Activated CD4-positive, alpha-beta T cell treated with anti-CD3 and anti-CD28 coated beads for 24 hours (primary cell): ENCODE data around the gene HSPH1.
"Not testable (repeated sequence)": the region's sequence is repeated elsewhere in the genome, so short reads cannot be mapped to it uniquely, and the experiment has no call there.

Source experiments
- DNase-seq, 2 donors: peaks; one replicate each; pipeline ENCODE4 v3.0.0-alpha.2; 2020; ENCODE audit warnings: low read depth in 2 of 2

HSPH1 gene

DNA sequence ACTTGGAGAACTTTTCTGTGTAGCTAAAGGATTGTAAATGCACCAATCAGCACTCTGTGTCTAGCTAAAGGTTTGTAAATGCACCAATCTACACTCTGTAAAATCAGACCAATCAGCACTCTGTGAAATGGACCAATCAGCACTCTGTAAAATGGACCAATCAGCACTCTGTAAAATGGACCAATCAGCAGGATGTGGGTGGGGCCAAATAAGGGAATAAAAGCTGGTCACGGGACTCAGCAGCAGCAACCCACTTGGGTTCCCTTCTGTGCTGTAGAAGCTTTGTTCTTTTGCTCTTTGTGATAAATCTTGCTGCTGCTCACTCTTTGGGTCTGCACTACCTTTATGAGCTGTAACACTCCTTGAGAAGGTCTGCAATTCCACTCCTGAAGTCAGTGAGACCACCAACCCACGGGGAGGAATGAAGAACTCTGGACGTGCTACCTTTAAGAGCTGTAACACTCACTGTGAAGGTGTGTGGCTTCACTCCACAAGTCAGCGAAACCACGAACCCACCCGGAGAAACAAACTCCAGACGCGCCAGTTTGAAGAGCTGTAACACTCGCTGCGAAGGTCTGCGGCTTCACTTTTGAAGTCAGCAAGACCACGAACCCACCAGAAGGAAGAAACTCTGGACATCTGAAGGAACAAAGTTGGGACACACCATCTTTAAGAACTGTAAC is 16.2 kb upstream of the HSPH1 start:
- DNase-seq, result not testable (repeated sequence)

DNA sequence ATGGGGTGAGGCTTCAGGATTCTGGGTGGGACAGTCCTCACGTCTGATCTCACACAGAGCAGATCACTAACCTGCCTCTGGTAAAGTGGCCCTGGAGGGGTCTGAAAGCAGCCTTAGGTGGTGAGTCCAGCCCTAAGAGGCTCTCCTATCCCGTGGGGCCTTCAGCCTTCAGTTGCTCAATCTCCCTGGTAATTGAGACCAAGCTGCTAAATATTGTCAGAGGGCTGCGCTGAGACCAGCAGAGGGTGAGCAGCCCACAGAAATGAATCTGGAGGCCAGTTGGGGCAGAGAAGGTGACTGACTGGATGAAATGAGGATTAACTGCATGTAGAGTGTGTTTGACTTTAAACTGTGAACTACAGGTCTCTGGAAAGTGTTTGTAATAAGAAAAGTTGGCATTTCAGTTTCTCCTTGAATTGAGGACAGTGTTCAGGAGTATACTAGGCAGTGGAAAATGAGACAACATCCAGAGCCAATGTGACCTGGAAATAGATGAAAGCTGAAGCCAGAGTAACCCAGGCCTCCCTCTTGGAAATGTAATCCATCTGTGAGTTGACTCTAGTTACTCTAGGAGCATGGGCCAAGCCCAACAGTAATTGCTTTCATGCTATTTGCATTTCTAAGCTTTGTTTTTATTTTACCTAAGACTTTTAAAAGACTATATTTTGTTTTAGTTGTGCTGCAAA is 14.3 kb upstream of the HSPH1 start:
- no peak for DNase-seq

DNA sequence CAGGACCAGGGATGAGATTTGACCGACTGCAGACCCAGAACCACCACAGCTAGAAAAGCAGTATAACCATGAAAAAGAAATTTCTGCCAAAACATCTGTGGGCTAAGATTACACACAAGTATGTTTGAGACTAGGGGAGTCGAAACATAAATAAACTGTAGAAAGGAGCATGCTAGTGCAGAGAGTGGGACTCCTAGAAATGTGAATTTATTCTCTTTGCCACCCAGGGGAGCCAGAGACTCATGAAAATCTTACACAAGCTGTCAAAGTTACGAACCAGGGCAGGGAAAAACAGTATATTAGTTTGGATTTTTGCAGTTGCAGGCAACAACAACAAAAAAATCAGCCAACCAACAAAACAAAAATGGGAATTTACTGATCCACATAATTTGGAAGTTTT is 12.3 kb upstream of the HSPH1 start:
- DNase-seq, result no peak

DNA sequence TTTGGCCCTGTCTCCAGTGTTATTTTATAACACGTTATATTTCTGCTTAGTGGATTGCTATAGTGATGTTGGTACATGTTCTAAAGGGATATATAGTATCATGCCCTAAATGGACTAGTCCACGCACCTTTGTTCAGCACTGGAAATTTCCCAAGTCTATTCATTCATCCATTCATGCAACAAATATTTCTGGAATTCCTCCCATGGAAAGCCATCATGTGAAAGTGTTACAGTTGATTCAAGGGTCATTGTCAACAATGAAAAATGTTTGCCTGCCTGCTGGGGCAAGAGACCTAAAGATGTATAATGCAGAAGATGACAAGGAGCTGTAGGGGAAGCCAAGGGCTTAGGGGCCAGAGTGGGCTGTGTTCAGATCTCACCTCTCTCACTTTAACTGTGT is 10.8 kb upstream of the HSPH1 start:
- no peak for DNase-seq

DNA sequence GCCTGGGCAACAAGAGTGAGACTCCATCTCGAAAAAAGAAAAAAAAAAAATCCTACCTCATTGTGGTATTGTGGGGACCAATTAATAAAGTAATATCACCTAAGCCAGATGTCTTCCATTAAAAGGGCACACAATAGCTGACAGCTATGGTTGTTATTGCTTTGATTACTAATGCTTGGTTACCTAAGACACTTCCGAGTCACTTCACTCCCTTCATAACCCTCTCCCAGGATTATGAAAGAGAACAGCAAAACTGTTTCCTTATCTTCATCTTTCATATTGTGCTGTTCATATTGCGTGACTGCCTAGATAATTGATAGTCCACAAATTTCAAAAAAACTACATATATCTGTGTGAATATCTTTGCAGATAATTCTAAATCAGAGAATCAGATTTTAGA is 10.3 kb upstream of the HSPH1 start:
- no peak for DNase-seq

DNA sequence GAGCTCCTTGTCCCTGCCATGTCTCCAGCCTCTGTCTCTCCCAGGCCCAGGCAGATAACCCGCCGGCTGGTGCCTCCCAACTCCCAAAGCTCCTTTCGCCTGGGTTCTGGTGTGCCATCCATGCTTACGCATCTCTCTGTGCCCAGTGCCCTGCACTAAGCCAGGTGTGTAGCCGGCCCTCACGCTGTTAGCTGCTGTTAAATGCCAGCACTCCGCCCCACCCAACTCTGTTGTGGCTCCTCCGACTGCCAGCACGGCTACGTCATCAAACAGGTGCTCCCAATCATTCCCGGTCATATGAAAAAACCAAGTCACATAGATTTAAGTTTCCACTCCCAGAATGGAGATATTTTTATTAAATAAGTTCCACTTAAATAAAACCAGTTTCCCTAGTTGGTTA is 7.0 kb upstream of the HSPH1 start:
- no peak for DNase-seq

DNA sequence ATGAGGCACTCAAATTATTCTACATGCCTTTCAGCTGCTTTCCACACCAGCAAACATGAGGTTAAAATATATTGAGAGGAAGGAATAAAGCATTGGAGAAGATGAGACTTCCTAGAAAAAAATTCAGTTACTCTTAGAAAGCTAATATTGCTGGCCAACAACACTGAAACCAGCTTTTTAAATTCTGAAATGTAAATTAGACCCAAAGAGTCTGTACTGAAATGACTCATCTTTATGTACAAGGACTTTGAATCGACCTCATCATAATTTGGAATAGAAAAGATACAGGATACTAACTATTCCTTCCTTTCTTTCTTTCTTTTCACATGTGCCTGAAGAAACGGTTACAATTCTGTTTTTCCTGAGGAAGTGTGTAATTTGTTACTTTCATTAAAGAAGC is 6.5 kb upstream of the HSPH1 start:
- no peak for DNase-seq

DNA sequence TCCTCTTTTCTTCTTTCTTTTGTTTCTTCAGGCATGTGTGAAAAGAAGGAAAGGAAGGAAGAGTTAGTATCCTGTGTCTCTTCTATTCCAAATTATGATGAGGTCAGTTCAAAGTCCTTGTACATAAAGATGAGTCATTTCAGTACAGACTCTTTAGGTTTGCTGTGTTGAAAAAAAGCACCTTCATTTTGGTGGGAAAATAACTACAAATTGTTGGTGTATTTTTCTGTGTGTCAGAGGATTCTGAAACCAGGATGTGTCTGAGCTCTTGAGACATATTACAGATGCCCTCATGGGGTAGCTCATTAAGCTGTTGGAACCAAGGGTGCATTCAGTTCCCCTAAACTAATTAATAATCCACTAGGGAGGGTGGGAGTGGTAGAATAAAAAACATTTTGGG is 5.8 kb upstream of the HSPH1 start:
- DNase-seq, result no peak

DNA sequence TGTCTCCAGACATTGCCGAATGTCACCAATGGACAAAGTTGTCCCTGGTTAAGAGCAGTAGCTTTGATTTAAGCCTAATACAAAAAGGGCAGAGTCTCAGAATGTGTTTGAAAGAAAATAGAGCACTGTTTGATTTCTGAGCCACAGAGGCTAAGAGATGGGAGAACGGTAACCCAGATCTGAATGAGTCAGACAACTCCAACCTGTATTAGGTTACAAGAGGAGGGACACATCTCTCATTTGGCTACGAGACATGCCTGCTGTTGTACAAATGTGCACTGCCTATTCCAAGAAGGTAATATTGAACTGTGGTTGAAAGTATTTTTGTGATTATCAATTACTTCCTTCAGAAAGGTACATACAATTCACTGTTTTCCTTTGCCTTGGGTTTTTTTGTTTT is 4.9 kb upstream of the HSPH1 start:
- DNase-seq, result no peak

DNA sequence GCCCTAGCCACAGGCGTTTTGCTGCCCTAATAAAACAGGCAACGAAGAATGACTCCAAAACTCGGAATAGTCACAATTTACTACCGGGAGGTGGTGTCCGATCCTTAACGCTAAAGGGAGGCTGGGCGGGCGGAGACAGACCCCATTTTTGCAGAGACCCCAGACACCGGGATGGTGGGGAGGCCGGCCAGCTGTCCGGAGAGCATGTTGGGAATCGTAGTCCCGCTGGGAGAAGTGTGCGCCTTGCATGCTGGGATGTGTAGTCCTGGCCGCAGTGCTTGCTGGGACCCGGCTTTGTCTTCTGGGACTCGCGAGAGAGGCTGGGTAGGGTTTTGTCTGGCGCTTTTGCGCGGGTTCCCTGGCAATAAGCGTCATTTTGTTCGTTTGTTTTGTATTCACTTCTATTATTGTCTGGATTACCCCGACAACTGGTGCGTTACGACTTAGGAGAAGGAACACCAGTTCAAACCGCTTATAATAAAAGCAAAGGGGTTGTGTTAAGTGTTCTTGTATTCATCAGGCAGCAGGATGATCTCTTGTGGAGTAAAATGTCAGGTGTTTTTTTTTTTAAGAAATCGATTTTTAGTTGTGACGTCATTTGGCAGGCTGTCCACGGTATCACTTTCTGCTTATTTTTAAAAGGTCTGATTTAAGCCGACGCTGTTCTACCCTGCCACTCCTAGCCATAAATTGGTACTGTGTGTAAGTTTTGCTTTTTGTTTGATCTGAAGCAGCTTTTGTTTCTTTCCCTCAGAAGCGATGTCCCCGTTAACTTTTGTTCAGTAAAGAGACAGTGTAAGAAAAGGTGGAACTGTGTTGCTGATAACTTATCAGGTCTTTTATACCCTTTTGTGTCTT is 676 bp upstream of the HSPH1 start:
- peak; percentile 85 to 88 for DNase-seq

DNA sequence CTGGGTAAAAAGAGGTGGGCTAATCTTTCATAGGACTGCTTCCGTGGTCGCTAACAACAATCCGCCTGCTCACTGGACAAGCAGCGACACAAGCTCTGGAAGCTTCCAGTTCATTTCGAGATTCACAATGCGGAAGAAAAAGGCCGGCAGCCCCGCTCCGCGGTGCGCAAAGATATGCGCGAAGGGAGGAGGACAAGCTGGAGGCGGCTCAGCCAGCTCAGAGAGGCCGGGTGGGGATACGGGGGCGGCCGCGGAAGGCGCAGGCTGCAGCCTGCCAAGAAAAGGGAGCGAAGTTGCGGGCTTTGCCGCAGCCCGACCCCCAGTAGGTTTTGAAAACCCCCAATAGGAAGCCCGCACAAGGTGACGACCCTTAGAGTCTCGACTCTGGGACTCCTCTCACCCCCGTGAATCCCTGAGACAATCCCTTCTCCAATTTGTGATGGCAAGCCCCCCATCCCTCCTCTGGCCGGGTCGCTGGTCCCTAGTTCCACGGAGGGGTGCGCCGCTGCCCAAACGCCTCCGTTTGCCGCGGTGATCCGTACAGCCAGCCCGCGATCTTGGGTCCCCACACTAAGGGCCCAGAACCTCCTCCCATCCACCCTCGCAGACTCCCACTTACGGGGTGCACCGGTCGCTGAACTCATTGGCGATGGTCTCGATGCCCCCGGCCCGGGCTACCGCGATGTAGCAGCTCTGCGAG is 697 bp downstream of the HSPH1 start:
- peak; percentile 41 to 42 for DNase-seq

DNA sequence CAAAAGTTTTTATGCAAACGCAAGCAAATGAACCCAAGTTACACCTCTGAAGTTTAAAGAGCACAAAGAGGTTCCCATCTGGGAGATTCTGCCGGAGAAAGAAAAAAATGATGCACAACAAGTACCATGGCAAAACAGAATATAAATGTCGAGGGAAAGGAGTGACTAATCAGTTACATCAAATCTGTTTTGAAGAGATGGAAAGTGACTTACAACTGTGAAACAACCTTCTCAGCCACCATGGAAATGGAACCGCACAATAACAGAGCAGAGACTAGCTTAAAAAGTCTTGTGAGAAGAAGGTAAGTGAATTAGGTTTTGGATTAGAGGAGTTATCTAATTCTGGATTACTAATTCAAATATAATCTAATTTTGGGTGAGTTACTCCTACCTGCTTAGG is 2.4 kb downstream of the HSPH1 start:
- DNase-seq, result no peak

DNA sequence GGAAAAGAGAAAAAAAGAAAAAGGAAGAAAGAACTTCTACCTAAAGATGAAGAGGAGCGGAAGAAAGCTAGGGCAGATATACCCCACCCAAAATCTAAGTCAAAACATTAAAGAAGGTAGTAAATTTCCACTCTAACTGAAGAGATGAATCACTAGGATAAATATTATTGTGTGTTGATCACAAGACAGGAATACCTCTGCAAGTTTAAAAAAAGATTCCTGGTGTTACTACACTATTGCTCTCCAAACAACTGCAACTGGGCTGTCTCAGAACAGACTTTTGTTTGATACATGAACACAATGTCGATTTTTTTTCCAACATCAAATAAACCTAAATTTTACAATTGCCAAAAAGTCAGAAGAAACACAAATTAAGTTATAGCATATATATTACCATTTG is 6.8 kb downstream of the HSPH1 start:
- no peak for DNase-seq

DNA sequence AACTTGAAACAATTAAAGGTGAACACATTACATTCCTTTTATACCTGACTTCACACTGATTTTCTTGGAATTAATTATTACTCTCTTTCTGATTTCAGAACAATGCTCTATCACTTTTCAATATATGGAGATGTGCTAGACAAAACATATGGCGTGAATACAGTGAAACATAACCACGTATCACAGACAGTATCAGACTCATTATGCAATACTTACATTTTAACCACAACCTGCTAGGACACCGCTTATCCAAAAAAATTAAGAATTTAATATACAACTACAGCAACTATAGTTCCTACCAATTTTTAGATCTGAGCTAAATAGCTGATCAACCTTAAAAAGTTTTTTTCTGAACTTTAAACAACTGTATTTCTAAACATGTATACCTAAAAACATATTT is 9.9 kb downstream of the HSPH1 start:
- no peak for DNase-seq

DNA sequence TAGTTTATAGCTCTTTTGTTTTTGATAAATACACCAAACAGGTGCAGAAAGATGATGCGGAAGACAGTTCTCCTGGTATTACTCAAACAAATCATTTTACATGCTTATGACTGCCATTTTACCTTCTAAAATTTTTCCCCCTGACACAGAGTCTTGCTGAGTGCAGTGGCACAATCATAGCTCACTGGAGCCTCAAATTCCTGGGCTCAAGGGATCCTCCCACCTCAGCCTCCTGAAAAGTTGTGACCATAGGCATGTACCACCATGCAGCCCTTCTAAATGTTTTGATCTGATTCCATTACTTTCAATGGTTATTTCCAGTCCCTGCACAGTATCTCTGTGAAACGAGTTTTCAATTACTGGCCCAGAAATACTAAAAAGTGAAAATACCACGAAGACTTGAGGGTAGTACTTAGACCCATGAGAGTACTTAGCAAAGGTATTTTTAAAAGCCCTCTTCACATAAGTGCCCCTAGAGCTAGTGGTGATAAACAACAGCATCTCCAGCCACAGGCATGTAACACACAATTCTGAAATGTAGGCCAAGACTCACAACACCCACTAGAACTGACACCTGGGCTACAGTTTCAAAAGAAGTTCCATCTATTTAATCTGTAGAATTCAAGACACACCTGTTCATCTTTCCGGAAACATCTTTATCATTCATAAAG is 11.3 kb downstream of the HSPH1 start:
- no peak for DNase-seq

DNA sequence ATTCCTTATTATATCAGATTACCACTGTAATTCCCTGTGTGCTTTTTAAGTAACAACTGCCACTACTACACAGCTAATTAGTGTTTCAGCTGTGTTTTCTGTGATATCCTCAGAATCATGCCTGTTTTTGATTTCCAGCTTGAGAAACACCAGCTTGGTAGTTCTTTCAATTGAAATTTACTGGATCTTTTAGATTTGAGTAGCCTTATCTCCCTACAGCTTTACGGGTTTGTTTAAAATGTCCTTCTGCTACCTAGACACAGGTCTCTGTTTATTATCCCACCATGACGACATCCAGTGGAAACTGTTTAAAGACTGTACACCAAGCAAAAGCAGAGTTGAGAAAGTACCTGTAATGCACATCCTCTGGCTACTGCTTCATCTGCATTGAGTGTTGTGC is 12.1 kb downstream of the HSPH1 start:
- no peak for DNase-seq

DNA sequence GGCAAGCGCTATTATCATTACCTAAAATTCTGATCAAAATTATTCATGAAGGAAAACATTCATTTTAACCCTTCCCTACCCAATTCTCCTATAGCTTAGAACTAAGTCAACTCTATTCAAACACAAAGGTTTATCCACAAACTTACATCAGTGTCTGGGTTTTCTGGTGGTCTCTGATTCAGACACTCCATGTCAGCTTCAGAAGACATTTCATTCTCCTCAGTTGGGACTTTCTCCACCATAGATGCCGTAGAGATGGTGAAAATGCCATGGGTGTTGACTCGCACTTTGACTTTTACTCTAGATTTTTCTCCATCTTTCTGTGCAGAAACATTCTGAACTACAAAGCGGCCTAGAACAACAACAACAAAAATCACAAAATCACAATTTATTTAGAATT is 16.3 kb downstream of the HSPH1 start:
- DNase-seq, result no peak

DNA sequence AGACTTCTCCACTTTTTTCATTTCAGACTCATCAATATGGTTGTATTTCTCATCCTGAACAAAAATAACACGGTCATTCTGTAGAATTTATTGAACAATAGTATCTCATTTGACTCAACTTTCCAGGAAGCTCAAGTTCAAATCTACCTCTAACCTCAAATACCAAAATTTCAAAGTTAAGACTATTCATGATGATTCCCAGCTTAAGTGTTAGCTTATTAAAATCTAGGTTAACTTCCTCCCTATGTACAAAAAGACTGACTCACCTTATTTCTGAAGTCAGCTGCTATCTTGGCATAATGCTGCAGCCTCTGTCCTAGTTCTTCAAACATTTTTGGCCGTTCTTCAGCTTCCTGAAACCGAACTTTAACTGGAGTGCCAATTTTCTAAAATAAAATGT is 23.2 kb downstream of the HSPH1 start:
- no peak for DNase-seq

DNA sequence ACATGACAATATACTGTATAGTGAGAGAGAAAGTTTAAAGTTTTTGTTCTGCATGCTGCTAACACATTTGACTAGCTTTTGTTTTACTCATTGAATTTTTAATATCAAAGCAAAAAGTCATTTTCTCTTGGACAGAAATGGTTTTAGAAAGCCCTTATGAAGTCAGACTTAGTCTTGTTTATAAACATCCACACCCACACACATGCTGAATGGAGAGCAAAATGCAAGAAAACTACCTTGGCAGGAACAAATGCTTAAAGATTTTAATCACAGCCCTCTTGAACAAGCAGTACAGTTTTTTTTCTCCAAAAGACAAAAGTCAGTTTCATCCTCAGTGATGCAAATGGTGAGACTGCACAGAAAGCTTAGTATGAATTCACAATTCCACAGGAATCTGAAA is 25.0 kb downstream of the HSPH1 start:
- DNase-seq, result no peak

DNA sequence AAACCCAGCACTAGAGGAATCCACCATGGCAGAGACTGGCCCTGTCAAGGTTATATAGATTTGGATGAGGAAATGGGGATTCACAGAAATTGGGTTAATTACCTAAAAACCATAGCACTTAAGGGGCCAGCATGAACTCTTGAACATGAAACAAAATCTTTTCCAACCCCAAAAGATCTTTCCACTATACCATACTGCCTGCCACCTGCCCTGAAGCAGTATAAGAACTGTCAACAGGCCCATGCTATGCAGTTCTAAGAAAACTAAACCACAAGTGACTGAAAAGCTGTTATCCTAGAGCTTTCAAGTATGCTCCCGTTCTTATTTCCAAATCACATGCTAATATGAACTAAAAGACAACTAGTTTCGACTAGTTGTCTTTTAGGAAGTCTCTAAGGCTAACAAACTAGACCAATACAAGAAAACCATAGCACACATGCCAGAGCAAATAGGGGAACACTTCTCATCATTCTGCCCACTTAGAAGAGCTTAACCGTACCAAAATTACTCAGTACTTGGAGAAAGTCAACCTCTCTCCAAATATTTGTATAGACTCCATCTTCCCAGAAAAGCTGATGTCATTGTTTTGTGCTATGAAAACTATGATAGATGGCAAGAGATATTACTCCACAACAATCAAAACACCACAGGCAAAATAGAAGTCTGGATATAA is 27.5 kb downstream of the HSPH1 start:
- DNase-seq, result no peak

DNA sequence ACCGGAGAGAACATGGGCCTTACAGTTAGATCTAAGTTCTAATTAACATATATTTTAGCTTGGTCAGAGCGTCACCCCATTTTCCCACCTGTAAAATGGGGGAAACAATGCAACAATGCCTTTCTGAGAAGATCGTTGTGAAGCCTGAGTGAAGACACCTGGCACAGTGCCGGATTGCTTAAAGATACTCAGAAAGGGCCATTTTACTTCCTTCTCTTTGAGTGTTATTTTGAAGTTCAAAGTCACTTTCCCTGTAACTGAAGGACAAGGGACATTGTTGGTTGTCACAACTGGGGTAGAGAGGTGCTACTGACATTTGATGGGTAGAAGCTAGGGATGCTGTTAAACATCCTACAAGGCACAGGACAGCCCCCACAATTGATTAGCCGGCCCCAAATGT is 28.1 kb downstream of the HSPH1 start:
- DNase-seq, result no peak
